NCI-H1105 (cell line): ENCODE results near the gene PCDH19.

ENCODE experiments used
- DNase-seq: peaks from one replicate; lab custom pipeline; 2025; lab: John Stamatoyannopoulos, UW

Gene PCDH19

GRCh38 chrX:100315566-100315965, 94.5 kb downstream of the PCDH19 start:
- no peak for DNase-seq

GRCh38 chrX:100299559-100299958, 110.5 kb downstream of the PCDH19 start:
- no peak for DNase-seq

GRCh38 chrX:100297728-100298127, 112.3 kb downstream of the PCDH19 start:
- no peak for DNase-seq

- no peak for DNase-seq
Observed at GRCh38 chrX:100296183-100296753, 113.8 kb downstream of the PCDH19 start.

GRCh38 chrX:100294965-100295364, 115.1 kb downstream of the PCDH19 start:
- DNase-seq, result no peak

- no peak for DNase-seq
Observed at GRCh38 chrX:100289066-100289558, 121.0 kb downstream of the PCDH19 start.

- DNase-seq, result no peak
Observed at GRCh38 chrX:100277231-100277630, 132.8 kb downstream of the PCDH19 start.

- no peak for DNase-seq
Observed at GRCh38 chrX:100274916-100275315, 135.2 kb downstream of the PCDH19 start.

- DNase-seq, result no peak
Observed at GRCh38 chrX:100265179-100265578, 144.9 kb downstream of the PCDH19 start.

- DNase-seq, result no peak
Observed at GRCh38 chrX:100264200-100264599, 145.9 kb downstream of the PCDH19 start.

- DNase-seq, result no peak
Observed at GRCh38 chrX:100263650-100264049, 146.4 kb downstream of the PCDH19 start.

GRCh38 chrX:100248885-100249493, 161.1 kb downstream of the PCDH19 start:
- DNase-seq, result no peak

- DNase-seq, result no peak
Observed at GRCh38 chrX:100247826-100248225, 162.2 kb downstream of the PCDH19 start.

GRCh38 chrX:100244681-100245080, 165.4 kb downstream of the PCDH19 start:
- no peak for DNase-seq
